ENCODE measurements around the gene ERFL.

Gene ERFL

GRCh38 chr19:41928221-41928683, at the start of gene ERFL:
Gene ERFL (minus strand): TSS chr19:41928449. CDS start chr19:41912919, 15,530 bp downstream.
- Histone ChIP-seq H3K27ac (ENCODE audit: low read depth, low read length) (no peak within 1 kb of the TSS), H3K36me3 (ENCODE audit: insufficient read depth, low read length) (no peaks in the 10 kb centered on the region), H2AFZ (ENCODE audit: low read length, unreplicated experiment) (no peak within 1 kb of the TSS), H3K4me3 (ENCODE audit: low read depth, low read length) (peak within 1 kb of the TSS; percentile 72), H3K27me3 (ENCODE audit: insufficient read depth, low read length) (peaks cover 73% of the 10 kb centered on the region), H3K4me1 (ENCODE audit: control insufficient read depth, insufficient read depth, low read length, unreplicated experiment) (no peaks in the 10 kb centered on the region), H3K79me2 (ENCODE audit: control insufficient read depth, insufficient read depth, low read length, unreplicated experiment) (no peaks in the 10 kb centered on the region)

GRCh38 chr19:41977916-41978315, 49.7 kb upstream of the ERFL start:
- Histone ChIP-seq H3K36me3 (ENCODE audit: insufficient read depth, low read length) (no peaks in the 10 kb centered on the region), H3K4me1 (ENCODE audit: control insufficient read depth, insufficient read depth, low read length, unreplicated experiment) (no peaks in the 10 kb centered on the region), H3K27me3 (ENCODE audit: insufficient read depth, low read length) (no peaks in the 10 kb centered on the region), H3K79me2 (ENCODE audit: control insufficient read depth, insufficient read depth, low read length, unreplicated experiment) (no peaks in the 10 kb centered on the region), H3K27ac (ENCODE audit: low read depth, low read length) (no peak overlapping the region), H3K4me3 (ENCODE audit: low read depth, low read length) (no peak overlapping the region), H2AFZ (ENCODE audit: low read length, unreplicated experiment) (no peak overlapping the region)

GRCh38 chr19:41974652-41975051, 46.4 kb upstream of the ERFL start:
- Histone ChIP-seq H3K4me1 (ENCODE audit: control insufficient read depth, insufficient read depth, low read length, unreplicated experiment) (no peaks in the 10 kb centered on the region), H3K27me3 (ENCODE audit: insufficient read depth, low read length) (no peaks in the 10 kb centered on the region), H3K4me3 (ENCODE audit: low read depth, low read length) (no peak overlapping the region), H3K36me3 (ENCODE audit: insufficient read depth, low read length) (no peaks in the 10 kb centered on the region), H2AFZ (ENCODE audit: low read length, unreplicated experiment) (no peak overlapping the region), H3K79me2 (ENCODE audit: control insufficient read depth, insufficient read depth, low read length, unreplicated experiment) (no peaks in the 10 kb centered on the region), H3K27ac (ENCODE audit: low read depth, low read length) (no peak overlapping the region)

- Histone ChIP-seq H3K36me3 (ENCODE audit: insufficient read depth, low read length) (no peaks in the 10 kb centered on the region), H3K27ac (ENCODE audit: low read depth, low read length) (no peak overlapping the region), H3K4me3 (ENCODE audit: low read depth, low read length) (no peak overlapping the region), H3K79me2 (ENCODE audit: control insufficient read depth, insufficient read depth, low read length, unreplicated experiment) (no peaks in the 10 kb centered on the region), H2AFZ (ENCODE audit: low read length, unreplicated experiment) (no peak overlapping the region), H3K27me3 (ENCODE audit: insufficient read depth, low read length) (no peaks in the 10 kb centered on the region), H3K4me1 (ENCODE audit: control insufficient read depth, insufficient read depth, low read length, unreplicated experiment) (no peaks in the 10 kb centered on the region)
Measured at GRCh38 chr19:41971363-41971762, 43.1 kb upstream of the ERFL start.

GRCh38 chr19:41969772-41970458, 41.7 kb upstream of the ERFL start:
- no peaks in the 10 kb centered on the region for H3K27me3 ChIP-seq (ENCODE audit: insufficient read depth, low read length)
- no peaks in the 10 kb centered on the region for H3K4me1 ChIP-seq (ENCODE audit: control insufficient read depth, insufficient read depth, low read length, unreplicated experiment)
- H3K4me3 ChIP-seq (ENCODE audit: low read depth, low read length) = no peak overlapping the region
- H3K79me2 ChIP-seq (ENCODE audit: control insufficient read depth, insufficient read depth, low read length, unreplicated experiment) = no peaks in the 10 kb centered on the region
- no peaks in the 10 kb centered on the region for H3K36me3 ChIP-seq (ENCODE audit: insufficient read depth, low read length)
- no peak overlapping the region for H3K27ac ChIP-seq (ENCODE audit: low read depth, low read length)
- H2AFZ ChIP-seq (ENCODE audit: low read length, unreplicated experiment) = no peak overlapping the region

- Histone ChIP-seq H3K79me2 (ENCODE audit: control insufficient read depth, insufficient read depth, low read length, unreplicated experiment) (no peaks in the 10 kb centered on the region), H3K4me3 (ENCODE audit: low read depth, low read length) (no peak overlapping the region), H3K27me3 (ENCODE audit: insufficient read depth, low read length) (no peaks in the 10 kb centered on the region), H3K4me1 (ENCODE audit: control insufficient read depth, insufficient read depth, low read length, unreplicated experiment) (no peaks in the 10 kb centered on the region), H3K27ac (ENCODE audit: low read depth, low read length) (no peak overlapping the region), H3K36me3 (ENCODE audit: insufficient read depth, low read length) (no peaks in the 10 kb centered on the region), H2AFZ (ENCODE audit: low read length, unreplicated experiment) (no peak overlapping the region)
Measured at GRCh38 chr19:41968751-41969595, 40.7 kb upstream of the ERFL start.

GRCh38 chr19:41967054-41967783, 39.0 kb upstream of the ERFL start:
- Histone ChIP-seq H2AFZ (ENCODE audit: low read length, unreplicated experiment) (no peak overlapping the region), H3K27me3 (ENCODE audit: insufficient read depth, low read length) (no peaks in the 10 kb centered on the region), H3K4me3 (ENCODE audit: low read depth, low read length) (no peak overlapping the region), H3K27ac (ENCODE audit: low read depth, low read length) (no peak overlapping the region), H3K36me3 (ENCODE audit: insufficient read depth, low read length) (no peaks in the 10 kb centered on the region), H3K4me1 (ENCODE audit: control insufficient read depth, insufficient read depth, low read length, unreplicated experiment) (no peaks in the 10 kb centered on the region), H3K79me2 (ENCODE audit: control insufficient read depth, insufficient read depth, low read length, unreplicated experiment) (no peaks in the 10 kb centered on the region)

GRCh38 chr19:41965106-41965505, 36.9 kb upstream of the ERFL start:
- Histone ChIP-seq H3K27ac (ENCODE audit: low read depth, low read length) (no peak overlapping the region), H3K36me3 (ENCODE audit: insufficient read depth, low read length) (no peaks in the 10 kb centered on the region), H2AFZ (ENCODE audit: low read length, unreplicated experiment) (no peak overlapping the region), H3K4me1 (ENCODE audit: control insufficient read depth, insufficient read depth, low read length, unreplicated experiment) (no peaks in the 10 kb centered on the region), H3K27me3 (ENCODE audit: insufficient read depth, low read length) (no peaks in the 10 kb centered on the region), H3K4me3 (ENCODE audit: low read depth, low read length) (no peak overlapping the region), H3K79me2 (ENCODE audit: control insufficient read depth, insufficient read depth, low read length, unreplicated experiment) (no peaks in the 10 kb centered on the region)

- H3K4me1 ChIP-seq (ENCODE audit: control insufficient read depth, insufficient read depth, low read length, unreplicated experiment) = peaks cover 7% of the 10 kb centered on the region
- H3K4me3 ChIP-seq (ENCODE audit: low read depth, low read length) = no peak overlapping the region
- no peak overlapping the region for H2AFZ ChIP-seq (ENCODE audit: low read length, unreplicated experiment)
- no peaks in the 10 kb centered on the region for H3K79me2 ChIP-seq (ENCODE audit: control insufficient read depth, insufficient read depth, low read length, unreplicated experiment)
- H3K36me3 ChIP-seq (ENCODE audit: insufficient read depth, low read length) = no peaks in the 10 kb centered on the region
- no peaks in the 10 kb centered on the region for H3K27me3 ChIP-seq (ENCODE audit: insufficient read depth, low read length)
- no peak overlapping the region for H3K27ac ChIP-seq (ENCODE audit: low read depth, low read length)
Measured at GRCh38 chr19:41960973-41961372, 32.7 kb upstream of the ERFL start.

- Histone ChIP-seq H3K36me3 (ENCODE audit: insufficient read depth, low read length) (no peaks in the 10 kb centered on the region), H3K27ac (ENCODE audit: low read depth, low read length) (peak within 1 kb of the TSS; percentile 39), H3K4me3 (ENCODE audit: low read depth, low read length) (peak within 1 kb of the TSS; percentile 88), H3K79me2 (ENCODE audit: control insufficient read depth, insufficient read depth, low read length, unreplicated experiment) (no peaks in the 10 kb centered on the region), H2AFZ (ENCODE audit: low read length, unreplicated experiment) (no peak within 1 kb of the TSS), H3K4me1 (ENCODE audit: control insufficient read depth, insufficient read depth, low read length, unreplicated experiment) (peaks cover 7% of the 10 kb centered on the region), H3K27me3 (ENCODE audit: insufficient read depth, low read length) (no peaks in the 10 kb centered on the region)
Measured at GRCh38 chr19:41959056-41960053, 31.1 kb upstream of the ERFL start, which contains the start of gene RABAC1. Gene RABAC1 (minus strand): TSS chr19:41959321. CDS start chr19:41959292, 29 bp downstream.
